Measurements from ENCODE around the gene HECTD4. TPM values are rescaled to one million over a fixed set of nuclear protein-coding genes. Genes with fewer than 3 reads are reported as not detected.

HECTD4 gene
- total and polyA plus RNA-seq, 9 of the 15 experiments (the other 6 are each of a cell fraction or from before 2014, with no cell fraction given), result 3.5 to 33.3 (median 13.5) TPM

- DNase-seq (ENCODE audit: extremely low read depth in 1 of 4, low spot score in 3 of 4) (no peak), FAIRE-seq (no peak), ATAC-seq (no peak)
- H3K36me3 ChIP-seq (ENCODE audit: control insufficient read depth, insufficient read depth, low read length), result peaks cover 80% of the 10 kb centered on the region; the same call in 2 of the 3 replicates
- intact Hi-C loops (cut with micrococcal nuclease), result no loop called here
- POLR2A ChIA-PET, result interaction anchor here (0.6 to 0.8 kb wide), 2 partner anchors 17 to 96 kb away, joined by 3 to 4 read pairs; no protein-coding TSS in a partner anchor
- no peak overlapping the region for H3K4me2 ChIP-seq (ENCODE audit: insufficient read depth, low read length)
- CTCF ChIA-PET (ENCODE audit: low intra/inter-chr PET ratio), result no interaction called here
- no peaks in the 10 kb centered on the region for H4K20me1 ChIP-seq (replicated peaks; ENCODE audit: control insufficient read depth, insufficient read depth, low read length)
- H2AFZ ChIP-seq (ENCODE audit: low read depth, low read length), result no peak overlapping the region
- no peak overlapping the region for H3K9ac ChIP-seq (ENCODE audit: insufficient read depth in 1 of 2, low read depth in 2 of 2, low read length in 2 of 2)
- in situ Hi-C loops (cut with MboI), result no loop called here
- H3K27ac ChIP-seq (ENCODE audit: extremely low read depth, low read depth, low read length), result no peak overlapping the region
- no peaks in the 10 kb centered on the region for H3K4me1 ChIP-seq (replicated peaks in 1 of 2; ENCODE audit: control insufficient read depth in 2 of 2, insufficient read depth in 2 of 2, low read length in 2 of 2)
- no peaks in the 10 kb centered on the region for H3K79me2 ChIP-seq (ENCODE audit: control insufficient read depth, insufficient read depth, low read length)
- WGBS (ENCODE audit: insufficient coverage, low coverage, missing lambda C conversion rate), result 94% methylated on average over 2 of the region's 2 CpGs
- no peaks in the 10 kb centered on the region for H3K9me3 ChIP-seq (replicated peaks; ENCODE audit: control insufficient read depth, insufficient read depth, low read depth, low read length)
- no peak overlapping the region for H3K4me3 ChIP-seq
- no TSS peak for BruUV-seq (replicated peaks)
- H3K9me1 ChIP-seq (ENCODE audit: control insufficient read depth, insufficient read depth, low read length), result no peaks in the 10 kb centered on the region
- H3K27me3 ChIP-seq (ENCODE audit: control insufficient read depth in 2 of 2, insufficient read depth in 2 of 2, low read length in 2 of 2), result no peaks in the 10 kb centered on the region
- no peak for TF ChIP-seq TCFL5 (CRISPR knock-in tag; conservative IDR thresholded peaks at IDR 0.05)
- no peak for TF ChIP-seq ZNF133 (CRISPR knock-in tag; IDR thresholded peaks at IDR 0.05)
- no peak for TF ChIP-seq CEBPG (CRISPR knock-in tag; IDR thresholded peaks at IDR 0.05)
- TF ChIP-seq CEBPG (tag; conservative IDR thresholded peaks at IDR 0.05 in 1 of 2, IDR thresholded peaks at IDR 0.05 in 1 of 2), result no peak
- no peak for TF ChIP-seq ZBTB34 (CRISPR knock-in tag; IDR thresholded peaks at IDR 0.05)
- TF ChIP-seq CBFA2T2 (conservative IDR thresholded peaks at IDR 0.05), result no peak
- TF ChIP-seq USF2 (CRISPR knock-in tag; IDR thresholded peaks at IDR 0.05), result no peak
- no peak for TF ChIP-seq ZNF512 (tag; IDR thresholded peaks at IDR 0.05)
- no peak for TF ChIP-seq ZC3H4 (CRISPR knock-in tag; IDR thresholded peaks at IDR 0.05; ENCODE audit: borderline replicate concordance)
- TF ChIP-seq ZNF282 (CRISPR knock-in tag; IDR thresholded peaks at IDR 0.05), result no peak
- no peak for TF ChIP-seq SIX5 (IDR thresholded peaks at IDR 0.05; ENCODE audit: borderline replicate concordance in 1 of 2, insufficient read depth in 1 of 2, low read depth in 1 of 2, low read length in 2 of 2)
- no peak for TF ChIP-seq JUND (IDR thresholded peaks at IDR 0.05; ENCODE audit: borderline replicate concordance, low read depth, low read length)
- TF ChIP-seq JUND (tag; IDR thresholded peaks at IDR 0.05; ENCODE audit: borderline replicate concordance, low read depth, low read length), result no peak
- no peak for TF ChIP-seq MLX (CRISPR knock-in tag; conservative IDR thresholded peaks at IDR 0.05)
- no peak for TF ChIP-seq MITF (IDR thresholded peaks at IDR 0.05)
- no peak for TF ChIP-seq MYNN (IDR thresholded peaks at IDR 0.05)
- no peak for TF ChIP-seq MYNN (CRISPR knock-in tag; IDR thresholded peaks at IDR 0.05)
- no peak for TF ChIP-seq ZNF324 (CRISPR knock-in tag; IDR thresholded peaks at IDR 0.05)
These were observed 147.9 kb downstream of the HECTD4 start for GRCh38 chr12:112234303-112234702.

Measured in K562 (cell line).